CD4-positive, alpha-beta memory T cell (primary cell): ENCODE data around the gene CAMK2G. TPM values are rescaled to one million over a fixed set of nuclear protein-coding genes. Genes with fewer than 3 reads are reported as not detected.

Experiments
- CTCF ChIA-PET: fragments of 350-600 bp; sonication (Branson Sonifier 250); formaldehyde crosslinking; loops from one replicate; lab custom pipeline; 2021; ENCODE audit warnings: inconsistent platforms; ENCODE audit not compliant: partially characterized antibody; lab: Charles Lee
- POLR2A ChIA-PET: fragments of 350-600 bp; sonication (Branson Sonifier 250); formaldehyde crosslinking; loops from one replicate; lab custom pipeline; 2021; ENCODE audit not compliant: partially characterized antibody; lab: Charles Lee
- DNase-seq, 5 donors: peaks; one replicate each; pipeline versions ENCODE4 v3.0.0 to v3.0.0-alpha.2; 2020 to 2022; ENCODE audit warnings: mixed read lengths in 1 of 5
- H3K27ac ChIP-seq: one replicate; pipeline ENCODE4 v1.7.0; 2013; ENCODE audit warnings: low read depth, low read length
- H3K27me3 ChIP-seq: 2 replicates; pipeline ENCODE4 v1.7.0; 2013; ENCODE audit warnings: mild to moderate bottlenecking, low read length, moderate library complexity; ENCODE audit not compliant: insufficient read depth
- H3K36me3 ChIP-seq: 2 replicates; pipeline ENCODE4 v1.7.0; 2013; ENCODE audit warnings: mild to moderate bottlenecking, low read length, moderate library complexity; ENCODE audit not compliant: insufficient read depth
- H3K4me1 ChIP-seq: 2 replicates; pipeline ENCODE4 v1.7.0; 2013; ENCODE audit warnings: mild to moderate bottlenecking, low read length, moderate library complexity; ENCODE audit not compliant: insufficient read depth
- H3K4me3 ChIP-seq, 2 donors: one replicate each; pipeline ENCODE4 v1.7.0; 2013; ENCODE audit warnings: low read length in 2 of 2, mild to moderate bottlenecking in 1 of 2
- H3K9me3 ChIP-seq, 2 donors: one replicate each; pipeline ENCODE4 v1.7.0; 2013; ENCODE audit warnings: low read length in 2 of 2, control low read depth in 1 of 2; ENCODE audit not compliant: control insufficient read depth in 1 of 2
- H3K27ac Mint-ChIP-seq, 7 donors: one replicate each; pipeline ENCODE4 v1.8.0; 2020 to 2021; ENCODE audit warnings: mixed read lengths in 7 of 7, mild to moderate bottlenecking in 6 of 7, inconsistent platforms in 3 of 7, moderate library complexity in 3 of 7
- H3K27me3 Mint-ChIP-seq, 2 donors: one replicate each; pipeline ENCODE4 v1.8.0; 2020 to 2021; ENCODE audit warnings: mixed read lengths in 2 of 2
- H3K36me3 Mint-ChIP-seq, 2 donors: one replicate each; pipeline ENCODE4 v1.8.0; 2020 to 2021; ENCODE audit warnings: mixed read lengths in 2 of 2, inconsistent platforms in 1 of 2, mild to moderate bottlenecking in 1 of 2
- H3K4me1 Mint-ChIP-seq, 4 donors: one replicate each; pipeline ENCODE4 v1.8.0; 2020 to 2021; ENCODE audit warnings: mixed read lengths in 4 of 4, mild to moderate bottlenecking in 1 of 4
- H3K4me3 Mint-ChIP-seq, 8 donors: one replicate each; pipeline ENCODE4 v1.8.0; 2020 to 2021; ENCODE audit warnings: mixed read lengths in 8 of 8, mild to moderate bottlenecking in 7 of 8, moderate library complexity in 6 of 8, inconsistent platforms in 3 of 8
- H3K9me3 Mint-ChIP-seq, 8 donors: one replicate each; pipeline ENCODE4 v1.8.0; 2020 to 2021; ENCODE audit warnings: mixed read lengths in 8 of 8, mild to moderate bottlenecking in 5 of 8, inconsistent platforms in 3 of 8, moderate library complexity in 1 of 8
- intact Hi-C: fragments of 100-400 bp; cut with micrococcal nuclease; formaldehyde crosslinking; loops from one replicate; pipeline ENCODE4 v1.15.1; 2023
- polyA plus RNA-seq, 2 donors: library from polyadenylated mRNA; unstranded; fragments of 300-500 nt; fragmentation: Illumina TruSeq; gene quantifications; one replicate each; pipeline ENCODE4 v1.2.3, GENCODE V29; 2021
- total RNA-seq, 2 experiments: library from RNA; stranded (reverse); gene quantifications; one replicate each; pipeline ENCODE4 v1.2.3, GENCODE V29; 2021

CAMK2G gene
- total and polyA plus RNA-seq, 4 experiments from 2014 or later = 3.8 to 70.4 (median 36.0) TPM

DNA sequence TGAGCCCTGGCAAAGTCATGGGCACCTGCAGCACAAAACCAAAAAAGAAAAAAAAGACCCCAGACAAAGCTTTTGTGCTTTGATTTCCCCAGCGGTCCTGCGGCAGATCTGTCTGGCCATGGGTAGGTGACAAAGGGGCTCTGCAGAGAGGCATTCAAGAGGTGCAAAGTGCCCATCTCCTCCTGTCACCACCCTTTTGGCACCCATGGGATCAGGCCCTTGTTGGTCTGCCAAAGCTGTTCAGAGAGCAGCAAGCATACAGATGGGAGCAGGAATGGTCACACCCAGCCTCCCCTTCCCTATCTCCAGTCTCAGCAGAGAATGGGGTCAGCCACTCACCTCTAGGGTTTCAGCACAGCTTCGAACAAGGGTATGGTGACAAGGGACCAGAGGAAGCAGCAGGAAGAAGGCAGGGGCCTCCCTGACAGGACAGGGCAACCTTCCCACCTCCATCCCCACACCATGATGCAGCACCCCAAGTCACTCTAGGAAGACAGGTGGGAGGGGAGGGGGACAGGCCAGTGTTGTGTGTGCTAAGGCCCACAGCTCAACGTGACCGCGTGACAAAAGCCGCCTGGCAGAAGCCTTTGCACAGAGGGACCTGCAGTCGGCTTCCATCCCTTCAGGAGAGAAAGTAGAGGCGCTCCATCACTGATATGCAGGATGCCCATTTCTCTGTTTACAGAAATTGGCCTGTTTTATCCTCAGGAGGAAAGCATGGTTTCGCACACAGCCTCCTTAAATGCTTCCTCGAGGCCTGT lies 6.3 kb downstream of the CAMK2G start:
- intact Hi-C loops = no loop called here
- POLR2A ChIA-PET = interaction anchor here (1.5 to 3.7 kb wide), 4 partner anchors 8 to 95 kb away, joined by 4 to 28 read pairs (median 12); no protein-coding TSS in a partner anchor
- peaks cover 92% of the 10 kb centered on the region for H3K4me1 ChIP-seq
- H3K27ac ChIP-seq = no peak overlapping the region
- Mint-ChIP-seq H3K36me3 (peaks cover 23 to 70% of the 10 kb centered on the region in 2 donors), H3K9me3 (peaks cover 0 to 2% (median 0%) of the 10 kb centered on the region in 8 donors), H3K4me3 (peak overlapping the region in 4 of 8 donors; percentile 18 to 93 (median 44)), H3K27ac (peak overlapping the region; percentile 16 to 93 (median 81)), H3K4me1 (peaks cover 64 to 100% (median 89%) of the 10 kb centered on the region in 4 donors), H3K27me3 (no peaks in the 10 kb centered on the region)
- no peaks in the 10 kb centered on the region for H3K9me3 ChIP-seq
- H3K4me3 ChIP-seq = no peak overlapping the region
- H3K27me3 ChIP-seq = no peaks in the 10 kb centered on the region
- peaks cover 29% of the 10 kb centered on the region for H3K36me3 ChIP-seq
- CTCF ChIA-PET = interaction anchor here (1.0 to 13.4 kb wide), 5 partner anchors 11 to 96 kb away, joined by 3 to 199 read pairs (median 4); a partner anchor contains a TSS
- DNase-seq = no peak

DNA sequence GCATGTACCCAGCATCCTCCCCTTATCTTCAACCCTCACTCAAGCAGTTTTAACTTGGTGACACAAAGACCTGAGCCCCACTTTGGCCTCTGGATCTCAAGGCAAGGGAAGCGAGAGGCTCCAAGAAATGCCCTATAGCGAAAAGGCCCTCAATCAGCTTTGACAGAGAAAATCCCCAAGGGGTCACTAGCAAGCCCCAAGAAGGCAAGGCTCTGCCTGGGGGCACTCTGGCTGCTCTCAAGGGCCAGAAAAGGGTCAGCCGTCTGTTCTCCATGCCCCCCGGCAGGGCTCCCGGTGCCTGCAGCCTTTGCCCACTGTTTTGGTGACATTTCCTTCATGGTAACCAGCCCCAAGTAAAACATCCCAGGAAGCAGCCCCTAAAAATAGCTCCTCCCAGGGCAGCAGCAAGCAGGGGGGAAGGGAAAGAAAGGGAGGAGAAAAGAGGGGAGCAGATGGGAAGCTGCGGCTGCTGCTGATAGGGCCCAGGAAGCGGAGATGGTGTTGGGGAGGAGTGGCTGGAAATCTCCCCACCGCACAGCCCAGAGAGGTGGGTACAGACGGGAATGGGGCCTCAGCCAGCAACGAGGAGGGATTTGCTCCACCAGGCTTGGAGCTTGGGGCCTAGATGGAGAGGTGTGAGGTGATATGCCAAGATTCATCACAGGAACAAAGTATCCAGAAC lies 7.1 kb downstream of the CAMK2G start:
- Mint-ChIP-seq H3K27me3 (no peaks in the 10 kb centered on the region), H3K9me3 (peaks cover 0 to 2% (median 0%) of the 10 kb centered on the region in 8 donors), H3K4me1 (peaks cover 59 to 100% (median 88%) of the 10 kb centered on the region in 4 donors), H3K27ac (peak overlapping the region; percentile 27 to 98 (median 93)), H3K36me3 (peaks cover 23 to 68% of the 10 kb centered on the region in 2 donors), H3K4me3 (peak overlapping the region in 6 of 8 donors; percentile 18 to 93 (median 86))
- Histone ChIP-seq H3K4me1 (peaks cover 92% of the 10 kb centered on the region), H3K4me3 (no peak overlapping the region), H3K27me3 (no peaks in the 10 kb centered on the region), H3K9me3 (no peaks in the 10 kb centered on the region), H3K27ac (no peak overlapping the region), H3K36me3 (peaks cover 29% of the 10 kb centered on the region)
- ChIA-PET CTCF (interaction anchor here (1.0 to 13.4 kb wide), 4 partner anchors 12 to 95 kb away, joined by 3 to 199 read pairs (median 4); a partner anchor contains a TSS), POLR2A (interaction anchor here (1.5 to 3.7 kb wide), 4 partner anchors 7 to 94 kb away, joined by 4 to 28 read pairs (median 12); no protein-coding TSS in a partner anchor)
- no peak for DNase-seq
- intact Hi-C loops = no loop called here

DNA sequence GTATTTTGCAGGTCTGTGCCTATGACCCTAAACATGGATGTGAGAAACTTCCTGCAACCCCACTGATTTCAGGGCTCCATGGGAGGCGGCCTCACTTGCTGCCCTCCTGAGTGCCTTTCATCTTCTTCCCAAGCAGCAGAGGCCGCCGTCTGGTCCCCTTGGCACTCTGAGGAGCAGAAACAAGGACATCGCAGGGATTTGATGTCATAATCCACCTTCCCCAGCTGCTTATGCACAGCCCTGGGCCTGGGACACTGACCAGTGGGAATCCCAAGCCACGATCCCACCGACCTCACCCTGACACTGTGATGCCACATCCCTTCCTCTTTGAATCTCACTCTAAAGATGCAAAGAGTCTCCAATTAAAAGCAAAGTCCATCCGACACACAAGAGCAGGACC lies 7.7 kb downstream of the CAMK2G start:
- H3K4me1 Mint-ChIP-seq = peaks cover 54 to 100% (median 85%) of the 10 kb centered on the region in 4 donors
- no peak for DNase-seq
- Histone ChIP-seq H3K4me1 (peaks cover 92% of the 10 kb centered on the region), H3K27me3 (no peaks in the 10 kb centered on the region), H3K9me3 (no peaks in the 10 kb centered on the region), H3K27ac (peak overlapping the region; percentile 64), H3K36me3 (peaks cover 29% of the 10 kb centered on the region), H3K4me3 (no peak overlapping the region)
- ChIA-PET POLR2A (interaction anchor here (0.6 to 4.2 kb wide), 10 partner anchors 8 to 125 kb away, joined by 4 to 59 read pairs (median 8); partner anchors contain the start of gene CAMK2G), CTCF (interaction anchor here (1.0 to 13.4 kb wide), 4 partner anchors 12 to 74 kb away, joined by 3 to 199 read pairs (median 21); no protein-coding TSS in a partner anchor)
- peaks cover 17 to 64% of the 10 kb centered on the region in 2 donors for H3K36me3 Mint-ChIP-seq
- H3K4me3 Mint-ChIP-seq = peak overlapping the region in 7 of 8 donors; percentile 84 to 93 (median 86)
- no peaks in the 10 kb centered on the region for H3K27me3 Mint-ChIP-seq
- peak overlapping the region in 6 of 7 donors; percentile 88 to 98 (median 94) for H3K27ac Mint-ChIP-seq
- H3K9me3 Mint-ChIP-seq = peaks cover 0 to 2% (median 0%) of the 10 kb centered on the region in 8 donors
- intact Hi-C loops = no loop called here

DNA sequence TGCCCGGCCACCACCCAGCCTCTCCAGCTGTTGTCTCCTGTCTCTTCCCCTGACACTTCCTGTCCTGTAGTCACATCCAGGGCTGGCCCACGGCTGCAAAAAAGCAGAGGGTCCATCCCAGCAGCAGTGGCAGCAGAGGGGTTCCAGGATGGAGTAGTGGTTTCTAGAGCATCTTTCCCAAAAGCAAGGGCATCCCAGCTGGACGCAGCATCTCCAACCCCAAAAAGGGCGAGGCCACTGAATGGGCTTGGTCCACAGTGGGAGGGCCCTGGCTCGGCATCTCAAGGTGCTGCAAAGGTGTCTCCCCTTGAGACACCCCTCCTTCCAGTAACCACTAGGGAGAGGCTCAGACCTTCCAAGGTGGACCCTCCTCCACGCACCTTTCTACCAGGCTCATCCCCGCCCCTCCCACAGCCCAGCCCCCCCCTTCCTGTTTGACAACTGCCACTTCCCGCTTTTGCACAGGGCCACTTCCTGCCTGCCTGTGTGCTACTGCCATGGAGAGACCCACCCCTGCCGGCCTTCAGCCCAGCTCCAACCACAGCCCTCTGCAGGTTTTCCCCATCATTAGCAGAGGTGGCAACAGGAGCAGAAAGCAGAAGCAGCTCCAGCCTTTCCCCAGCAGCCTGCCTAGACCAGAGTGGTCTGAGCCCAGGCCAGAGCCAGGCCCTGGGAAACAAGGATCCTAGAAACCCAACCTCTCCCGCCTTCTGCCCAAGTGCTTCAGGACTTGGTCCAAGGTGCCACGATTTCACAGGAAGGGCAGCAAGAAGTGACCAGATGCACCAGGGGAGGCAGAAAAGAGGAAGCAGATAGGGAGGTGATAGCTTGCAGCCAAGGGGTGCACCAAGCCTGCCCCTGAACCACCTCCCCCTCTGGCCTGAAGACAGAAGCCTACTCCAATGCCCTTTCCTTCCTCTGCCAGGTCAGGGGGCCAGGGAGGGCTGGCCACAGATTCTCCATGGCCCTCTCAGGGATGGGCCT lies 8.6 kb downstream of the CAMK2G start:
- ChIA-PET CTCF (interaction anchor here (1.4 to 13.4 kb wide), 6 partner anchors 13 to 75 kb away, joined by 3 to 199 read pairs (median 8); no protein-coding TSS in a partner anchor), POLR2A (interaction anchor here (0.6 to 4.2 kb wide), 13 partner anchors 9 to 362 kb away, joined by 3 to 59 read pairs (median 6); partner anchors contain the start of gene CAMK2G)
- peak overlapping the region; percentile 64 for H3K27ac ChIP-seq
- H3K36me3 Mint-ChIP-seq = peaks cover 13 to 61% of the 10 kb centered on the region in 2 donors
- H3K27ac Mint-ChIP-seq = peak overlapping the region; percentile 88 to 98 (median 94)
- H3K9me3 Mint-ChIP-seq = peaks cover 0 to 2% (median 0%) of the 10 kb centered on the region in 8 donors
- H3K4me3 Mint-ChIP-seq = peak overlapping the region; percentile 84 to 93 (median 86)
- H3K36me3 ChIP-seq = peaks cover 30% of the 10 kb centered on the region
- no peaks in the 10 kb centered on the region for H3K9me3 ChIP-seq
- peaks cover 87% of the 10 kb centered on the region for H3K4me1 ChIP-seq
- H3K27me3 ChIP-seq = no peaks in the 10 kb centered on the region
- peak overlapping the region; percentile 56 to 65 for H3K4me3 ChIP-seq
- H3K4me1 Mint-ChIP-seq = peaks cover 47 to 97% (median 81%) of the 10 kb centered on the region in 4 donors
- H3K27me3 Mint-ChIP-seq = no peaks in the 10 kb centered on the region
- intact Hi-C loops = loop anchor here (1.0 kb wide), 1 partner anchor 9 kb away; the partner anchor contains the start of gene CAMK2G
- peak; percentile 31 to 61 (median 44) for DNase-seq

DNA sequence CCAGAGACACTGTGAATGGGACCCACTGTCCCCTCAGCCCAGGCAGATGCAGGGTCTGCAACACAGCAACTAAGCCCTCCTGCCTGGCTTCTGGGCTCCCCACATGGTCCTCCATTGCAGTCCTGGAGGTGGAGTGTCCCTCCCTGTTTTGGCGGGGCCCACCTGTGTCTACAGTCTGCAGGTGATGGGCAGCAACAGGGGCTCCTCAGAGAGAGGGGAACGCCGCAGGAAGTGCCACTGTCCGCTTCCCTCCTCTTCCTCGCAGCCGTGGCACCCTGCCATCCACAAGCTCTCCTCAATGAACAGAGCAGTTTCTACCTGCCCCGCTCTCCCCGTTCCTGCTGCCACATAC lies 9.3 kb downstream of the CAMK2G start:
- Mint-ChIP-seq H3K27me3 (no peaks in the 10 kb centered on the region), H3K4me1 (peaks cover 46 to 97% (median 79%) of the 10 kb centered on the region in 4 donors), H3K27ac (peak overlapping the region; percentile 88 to 98 (median 94)), H3K36me3 (peaks cover 13 to 61% of the 10 kb centered on the region in 2 donors), H3K9me3 (peaks cover 0 to 2% (median 0%) of the 10 kb centered on the region in 8 donors), H3K4me3 (peak overlapping the region; percentile 84 to 93 (median 86))
- Histone ChIP-seq H3K4me3 (peak overlapping the region; percentile 56 to 65), H3K4me1 (peaks cover 87% of the 10 kb centered on the region), H3K27me3 (no peaks in the 10 kb centered on the region), H3K27ac (peak overlapping the region; percentile 64), H3K36me3 (peaks cover 30% of the 10 kb centered on the region), H3K9me3 (no peaks in the 10 kb centered on the region)
- POLR2A ChIA-PET = interaction anchor here (0.6 to 4.2 kb wide), 11 partner anchors 8 to 92 kb away, joined by 3 to 59 read pairs (median 7); partner anchors contain the start of gene CAMK2G
- intact Hi-C loops = loop anchor here (1.0 kb wide), 1 partner anchor 9 kb away; the partner anchor contains the start of gene CAMK2G
- DNase-seq = no peak
- CTCF ChIA-PET = interaction anchor here (1.4 to 13.4 kb wide), 5 partner anchors 13 to 75 kb away, joined by 3 to 199 read pairs (median 9); no protein-coding TSS in a partner anchor
